ENCODE data around the gene MR1. TPM values are rescaled to one million over a fixed set of nuclear protein-coding genes. Genes with fewer than 3 reads are reported as not detected.

MR1 gene
- total and polyA plus RNA-seq, 2 of the 13 experiments (the other 11 are each of a cell fraction or from before 2014, with no cell fraction given), result 7.7 to 10.4 TPM

DNA sequence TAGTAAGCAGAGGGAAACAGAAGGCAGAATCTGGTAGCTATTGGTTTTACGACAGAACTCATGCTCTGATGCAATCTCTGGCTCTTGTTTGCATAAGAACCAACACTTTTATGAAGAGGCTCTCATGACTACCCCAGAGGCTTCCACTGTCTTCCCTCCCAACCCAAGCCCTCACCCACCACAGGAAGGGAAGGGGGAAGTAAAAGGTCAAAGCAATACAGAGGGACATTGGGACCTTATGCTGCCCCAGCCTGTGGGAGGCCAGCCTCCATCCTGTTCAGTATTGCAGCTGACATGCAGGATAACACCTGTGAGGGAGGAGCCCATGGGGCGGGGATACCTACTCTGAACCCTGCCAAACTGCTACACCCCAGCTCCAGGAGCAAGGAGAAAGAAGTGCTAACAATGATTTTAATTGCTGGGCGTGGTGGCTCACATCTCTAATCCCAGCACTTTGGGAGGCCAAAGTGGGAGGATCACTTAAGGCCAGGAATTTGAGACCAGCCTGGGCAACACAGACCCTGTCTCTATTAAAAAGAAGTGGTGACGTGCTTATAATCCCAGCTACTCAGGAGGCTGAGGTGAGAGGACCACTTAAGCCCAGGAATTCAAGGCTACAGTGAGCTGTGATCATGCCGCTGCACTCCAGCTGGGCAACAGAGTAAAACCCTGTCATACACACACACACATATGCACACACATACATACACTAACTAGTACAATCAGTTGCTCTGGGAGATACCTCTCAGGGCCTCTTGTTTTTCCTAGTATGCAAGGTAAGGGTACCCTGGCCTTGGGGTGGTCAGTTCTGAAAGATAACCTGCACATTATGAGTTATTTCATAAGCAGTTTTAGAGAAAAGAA is 9.5 kb downstream of the MR1 start (continued):
- TF ChIP-seq, protein P1, sequence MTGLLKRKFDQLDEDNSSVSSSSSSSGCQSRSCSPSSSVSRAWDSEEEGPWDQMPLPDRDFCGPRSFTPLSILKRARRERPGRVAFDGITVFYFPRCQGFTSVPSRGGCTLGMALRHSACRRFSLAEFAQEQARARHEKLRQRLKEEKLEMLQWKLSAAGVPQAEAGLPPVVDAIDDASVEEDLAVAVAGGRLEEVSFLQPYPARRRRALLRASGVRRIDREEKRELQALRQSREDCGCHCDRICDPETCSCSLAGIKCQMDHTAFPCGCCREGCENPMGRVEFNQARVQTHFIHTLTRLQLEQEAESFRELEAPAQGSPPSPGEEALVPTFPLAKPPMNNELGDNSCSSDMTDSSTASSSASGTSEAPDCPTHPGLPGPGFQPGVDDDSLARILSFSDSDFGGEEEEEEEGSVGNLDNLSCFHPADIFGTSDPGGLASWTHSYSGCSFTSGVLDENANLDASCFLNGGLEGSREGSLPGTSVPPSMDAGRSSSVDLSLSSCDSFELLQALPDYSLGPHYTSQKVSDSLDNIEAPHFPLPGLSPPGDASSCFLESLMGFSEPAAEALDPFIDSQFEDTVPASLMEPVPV (CRISPR knock-in tag; IDR thresholded peaks at IDR 0.05), result no peak
- no peak for TF ChIP-seq GATAD1 (CRISPR knock-in tag; IDR thresholded peaks at IDR 0.05)
- no peak for TF ChIP-seq MAFK (conservative IDR thresholded peaks at IDR 0.05 in 1 of 2, IDR thresholded peaks at IDR 0.05 in 1 of 2; ENCODE audit: low read length in 2 of 2)
- TF ChIP-seq ZFP62 (CRISPR knock-in tag; IDR thresholded peaks at IDR 0.05), result no peak
- TF ChIP-seq, protein P2, sequence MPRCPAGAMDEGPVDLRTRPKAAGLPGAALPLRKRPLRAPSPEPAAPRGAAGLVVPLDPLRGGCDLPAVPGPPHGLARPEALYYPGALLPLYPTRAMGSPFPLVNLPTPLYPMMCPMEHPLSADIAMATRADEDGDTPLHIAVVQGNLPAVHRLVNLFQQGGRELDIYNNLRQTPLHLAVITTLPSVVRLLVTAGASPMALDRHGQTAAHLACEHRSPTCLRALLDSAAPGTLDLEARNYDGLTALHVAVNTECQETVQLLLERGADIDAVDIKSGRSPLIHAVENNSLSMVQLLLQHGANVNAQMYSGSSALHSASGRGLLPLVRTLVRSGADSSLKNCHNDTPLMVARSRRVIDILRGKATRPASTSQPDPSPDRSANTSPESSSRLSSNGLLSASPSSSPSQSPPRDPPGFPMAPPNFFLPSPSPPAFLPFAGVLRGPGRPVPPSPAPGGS (CRISPR knock-in tag; IDR thresholded peaks at IDR 0.05), result no peak
- TF ChIP-seq MED1 (CRISPR knock-in tag; IDR thresholded peaks at IDR 0.05), result no peak
- TF ChIP-seq FOSL1 (CRISPR knock-in tag; IDR thresholded peaks at IDR 0.05; ENCODE audit: borderline replicate concordance), result no peak
- TF ChIP-seq, protein P3, sequence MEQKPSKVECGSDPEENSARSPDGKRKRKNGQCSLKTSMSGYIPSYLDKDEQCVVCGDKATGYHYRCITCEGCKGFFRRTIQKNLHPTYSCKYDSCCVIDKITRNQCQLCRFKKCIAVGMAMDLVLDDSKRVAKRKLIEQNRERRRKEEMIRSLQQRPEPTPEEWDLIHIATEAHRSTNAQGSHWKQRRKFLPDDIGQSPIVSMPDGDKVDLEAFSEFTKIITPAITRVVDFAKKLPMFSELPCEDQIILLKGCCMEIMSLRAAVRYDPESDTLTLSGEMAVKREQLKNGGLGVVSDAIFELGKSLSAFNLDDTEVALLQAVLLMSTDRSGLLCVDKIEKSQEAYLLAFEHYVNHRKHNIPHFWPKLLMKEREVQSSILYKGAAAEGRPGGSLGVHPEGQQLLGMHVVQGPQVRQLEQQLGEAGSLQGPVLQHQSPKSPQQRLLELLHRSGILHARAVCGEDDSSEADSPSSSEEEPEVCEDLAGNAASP (CRISPR knock-in tag; IDR thresholded peaks at IDR 0.05; ENCODE audit: borderline replicate concordance), result peak; percentile 44; the same call in 1 of the 2 replicates
- TF ChIP-seq, protein P4, sequence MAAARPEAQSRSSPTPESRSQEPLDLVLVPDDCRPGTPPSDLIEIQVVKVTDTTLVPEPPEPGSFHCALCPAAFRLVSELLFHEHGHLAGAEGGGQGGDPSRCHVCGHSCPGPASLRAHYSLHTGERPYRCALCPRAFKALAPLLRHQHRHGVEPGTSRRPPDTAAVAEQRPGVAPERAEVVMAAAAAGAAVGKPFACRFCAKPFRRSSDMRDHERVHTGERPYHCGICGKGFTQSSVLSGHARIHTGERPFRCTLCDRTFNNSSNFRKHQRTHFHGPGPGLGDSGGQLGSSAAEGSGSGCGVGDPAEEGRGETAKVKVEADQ (CRISPR knock-in tag; IDR thresholded peaks at IDR 0.05; ENCODE audit: borderline replicate concordance), result no peak
- TF ChIP-seq GATAD2A (CRISPR knock-in tag; IDR thresholded peaks at IDR 0.05), result peak; percentile 75
- TF ChIP-seq, protein P5, sequence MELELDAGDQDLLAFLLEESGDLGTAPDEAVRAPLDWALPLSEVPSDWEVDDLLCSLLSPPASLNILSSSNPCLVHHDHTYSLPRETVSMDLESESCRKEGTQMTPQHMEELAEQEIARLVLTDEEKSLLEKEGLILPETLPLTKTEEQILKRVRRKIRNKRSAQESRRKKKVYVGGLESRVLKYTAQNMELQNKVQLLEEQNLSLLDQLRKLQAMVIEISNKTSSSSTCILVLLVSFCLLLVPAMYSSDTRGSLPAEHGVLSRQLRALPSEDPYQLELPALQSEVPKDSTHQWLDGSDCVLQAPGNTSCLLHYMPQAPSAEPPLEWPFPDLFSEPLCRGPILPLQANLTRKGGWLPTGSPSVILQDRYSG (CRISPR knock-in tag; IDR thresholded peaks at IDR 0.05), result no peak
- no peak for TF ChIP-seq ZNF383 (CRISPR knock-in tag; IDR thresholded peaks at IDR 0.05; ENCODE audit: borderline replicate concordance)
- TF ChIP-seq RFXAP (CRISPR knock-in tag; IDR thresholded peaks at IDR 0.05; ENCODE audit: borderline replicate concordance), result no peak
- 0 out of 2 replicates have a peak, but pooled peaks have one; percentile 16 for TF ChIP-seq NFYC (CRISPR knock-in tag; IDR thresholded peaks at IDR 0.05)
- TF ChIP-seq, protein P6, sequence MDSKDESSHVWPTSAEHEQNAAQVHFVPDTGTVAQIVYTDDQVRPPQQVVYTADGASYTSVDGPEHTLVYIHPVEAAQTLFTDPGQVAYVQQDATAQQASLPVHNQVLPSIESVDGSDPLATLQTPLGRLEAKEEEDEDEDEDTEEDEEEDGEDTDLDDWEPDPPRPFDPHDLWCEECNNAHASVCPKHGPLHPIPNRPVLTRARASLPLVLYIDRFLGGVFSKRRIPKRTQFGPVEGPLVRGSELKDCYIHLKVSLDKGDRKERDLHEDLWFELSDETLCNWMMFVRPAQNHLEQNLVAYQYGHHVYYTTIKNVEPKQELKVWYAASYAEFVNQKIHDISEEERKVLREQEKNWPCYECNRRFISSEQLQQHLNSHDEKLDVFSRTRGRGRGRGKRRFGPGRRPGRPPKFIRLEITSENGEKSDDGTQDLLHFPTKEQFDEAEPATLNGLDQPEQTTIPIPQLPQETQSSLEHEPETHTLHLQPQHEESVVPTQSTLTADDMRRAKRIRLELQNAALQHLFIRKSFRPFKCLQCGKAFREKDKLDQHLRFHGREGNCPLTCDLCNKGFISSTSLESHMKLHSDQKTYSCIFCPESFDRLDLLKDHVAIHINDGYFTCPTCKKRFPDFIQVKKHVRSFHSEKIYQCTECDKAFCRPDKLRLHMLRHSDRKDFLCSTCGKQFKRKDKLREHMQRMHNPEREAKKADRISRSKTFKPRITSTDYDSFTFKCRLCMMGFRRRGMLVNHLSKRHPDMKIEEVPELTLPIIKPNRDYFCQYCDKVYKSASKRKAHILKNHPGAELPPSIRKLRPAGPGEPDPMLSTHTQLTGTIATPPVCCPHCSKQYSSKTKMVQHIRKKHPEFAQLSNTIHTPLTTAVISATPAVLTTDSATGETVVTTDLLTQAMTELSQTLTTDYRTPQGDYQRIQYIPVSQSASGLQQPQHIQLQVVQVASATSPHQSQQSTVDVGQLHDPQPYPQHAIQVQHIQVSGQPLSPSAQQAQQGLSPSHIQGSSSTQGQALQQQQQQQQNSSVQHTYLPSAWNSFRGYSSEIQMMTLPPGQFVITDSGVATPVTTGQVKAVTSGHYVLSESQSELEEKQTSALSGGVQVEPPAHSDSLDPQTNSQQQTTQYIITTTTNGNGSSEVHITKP (CRISPR knock-in tag; IDR thresholded peaks at IDR 0.05; ENCODE audit: low read depth), result 0 out of 2 replicates have a peak, but pooled peaks have one; percentile 44
- no peak for TF ChIP-seq GPN1 (CRISPR knock-in tag; IDR thresholded peaks at IDR 0.05; ENCODE audit: borderline replicate concordance)
- TF ChIP-seq HOXA5 (CRISPR knock-in tag; IDR thresholded peaks at IDR 0.05), result 0 out of 2 replicates have a peak, but pooled peaks have one; percentile 37
- peak; percentile 63 for TF ChIP-seq HOXA3 (CRISPR knock-in tag; IDR thresholded peaks at IDR 0.05)
